Purkinje cell (primary cell): ENCODE measurements around the gene NUBP1. TPM values are rescaled to one million over a fixed set of nuclear protein-coding genes. Genes with fewer than 3 reads are reported as not detected.

ENCODE experiments used
- polyA plus RNA-seq: library from polyadenylated mRNA; unstranded; fragments of >200 nt; fragmentation: Nextera tagmentation; gene quantifications from 2 replicates; pipeline ENCODE4 v1.2.1, GENCODE V29; 2014

The NUBP1 gene
- polyA plus RNA-seq: 12.0 and 17.9 TPM in 2 replicates

DNA sequence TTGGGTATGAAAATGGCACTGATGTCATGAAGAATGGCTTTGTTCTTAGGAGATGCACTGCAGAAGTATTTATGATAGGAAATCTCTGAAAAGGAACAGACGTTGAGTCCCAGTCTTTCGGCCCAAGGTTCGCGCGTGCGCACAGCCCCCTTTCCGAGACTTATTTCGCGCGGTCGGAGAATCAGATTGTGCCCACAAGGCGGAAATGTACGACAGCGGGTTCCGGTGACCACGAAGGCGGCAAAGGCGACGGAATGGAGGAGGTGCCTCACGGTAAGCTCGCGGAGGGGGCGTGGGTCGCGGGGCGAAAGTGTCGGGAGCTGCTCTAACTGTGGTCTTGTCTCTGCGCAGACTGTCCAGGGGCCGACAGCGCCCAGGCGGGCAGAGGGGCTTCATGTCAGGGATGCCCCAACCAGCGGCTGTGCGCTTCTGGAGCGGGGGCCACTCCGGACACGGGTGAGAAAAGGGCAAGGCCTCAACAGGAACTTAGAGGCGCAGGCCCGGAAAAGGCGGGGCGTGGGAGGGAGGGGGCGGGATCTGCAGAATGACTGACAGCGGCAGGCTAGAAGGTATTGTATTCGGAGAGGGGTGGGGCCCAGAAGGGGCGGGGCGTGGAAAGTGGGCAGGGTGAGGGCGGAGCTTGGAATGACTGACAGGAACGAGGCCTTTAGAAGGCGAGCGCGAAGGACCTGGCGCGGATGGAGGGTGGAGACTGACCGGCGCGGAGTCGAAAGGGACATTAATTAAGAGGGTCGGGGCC, at the start of gene NUBP1:
NUBP1 (plus strand) TSS at position 233 of the 760 bp plus-strand sequence; CDS start at position 255, 22 bp downstream.

DNA sequence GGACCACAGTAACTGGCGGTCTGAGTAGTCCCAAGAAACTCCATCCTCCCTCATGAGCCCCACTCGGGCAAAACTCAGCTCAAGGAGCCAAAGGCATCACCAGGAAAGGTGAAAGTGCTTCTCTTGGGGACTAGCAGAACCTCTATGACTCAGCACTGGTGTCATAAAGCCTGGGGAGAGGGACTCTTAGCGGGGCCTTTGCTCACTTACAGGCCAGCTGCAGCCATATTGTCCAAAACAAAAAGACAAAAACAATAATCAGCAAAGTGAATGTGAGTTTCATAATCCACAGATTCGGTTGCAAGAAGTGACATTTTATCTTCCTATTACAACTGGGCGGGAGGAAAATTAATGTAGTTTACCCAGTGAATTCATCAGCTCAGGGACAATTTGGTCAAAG, 48.8 kb upstream of the NUBP1 start, which contains the start of gene TEKT5:
TEKT5 (minus strand) TSS at position 101 of the 400 bp plus-strand sequence; CDS start at position 44, 57 bp downstream.

DNA sequence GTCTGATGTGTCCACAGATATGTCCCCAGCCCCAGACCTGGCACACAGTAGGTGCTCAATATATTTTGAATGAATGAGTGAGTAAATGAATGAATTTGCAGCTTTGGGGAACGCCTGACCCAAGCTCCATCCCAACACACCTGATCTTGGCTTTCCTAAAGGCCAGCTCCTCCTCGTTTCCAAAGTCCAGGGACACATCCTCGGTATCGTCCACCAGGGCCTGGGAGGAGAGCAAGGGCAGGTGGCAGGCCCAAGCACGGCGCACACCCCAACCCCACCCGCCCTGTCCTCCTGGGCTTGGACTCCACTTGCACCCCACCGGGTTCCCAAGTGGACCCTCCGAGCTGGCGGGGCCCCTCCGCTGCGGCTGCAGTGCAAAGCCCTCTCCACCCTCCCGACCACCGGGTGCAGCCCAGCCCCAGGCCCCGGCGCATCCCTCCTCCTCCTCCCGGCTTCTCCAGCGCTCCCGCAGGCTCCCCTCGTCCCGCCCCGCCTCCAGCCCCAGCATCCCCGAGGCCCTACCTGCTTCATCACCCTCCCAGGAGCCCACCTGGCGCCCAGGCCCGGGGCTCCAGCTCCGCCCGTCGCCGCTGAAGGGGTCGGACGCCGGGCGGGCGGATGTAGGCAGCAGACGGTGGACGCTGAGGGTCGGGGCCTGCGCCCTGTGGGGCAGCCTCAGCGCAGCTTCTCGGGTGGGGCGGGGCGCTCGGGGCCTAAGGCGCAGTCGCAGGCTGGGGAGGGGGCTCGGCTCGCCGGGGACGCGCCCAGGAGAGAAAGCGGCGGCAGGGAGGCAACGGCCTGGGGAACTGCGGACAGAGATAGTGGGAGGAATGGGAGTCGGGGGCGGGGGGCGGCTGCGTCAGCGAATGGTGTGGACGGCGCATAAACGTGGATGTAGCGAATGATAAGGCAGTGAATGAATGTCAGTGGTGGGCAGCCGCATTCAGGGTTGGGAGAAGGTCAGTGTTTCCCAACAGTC, 74.6 kb downstream of the NUBP1 start, which contains the start of gene TVP23A:
TVP23A (minus strand) TSS at position 832 of the 979 bp plus-strand sequence; CDS start at position 531, 301 bp downstream.

Other genes starting within 250 kb of the NUBP1 start
- 4.7 and 5.2 TPM in 2 replicates for gene EMP2, start 163.2 kb upstream of the NUBP1 start, polyA plus RNA-seq
- 1.0 TPM in 1 of 2 replicates, not detected in the other for gene TEKT5, start 48.9 kb upstream of the NUBP1 start, polyA plus RNA-seq
- gene TVP23A, start 75.0 kb downstream of the NUBP1 start, polyA plus RNA-seq: 6.7 and 7.7 TPM in 2 replicates
- 0.03 and 0.38 TPM in 2 replicates for gene CIITA, start 133.4 kb downstream of the NUBP1 start, polyA plus RNA-seq
- 11.3 and 18.9 TPM in 2 replicates for gene DEXI, start 198.6 kb downstream of the NUBP1 start, polyA plus RNA-seq
- gene CLEC16A, start 200.7 kb downstream of the NUBP1 start, polyA plus RNA-seq: 5.2 and 6.1 TPM in 2 replicates